Brain microvascular endothelial cell (primary cell): ENCODE measurements around the gene DNAJC9.

Experiments used
- DNase-seq: peaks from one replicate; pipeline ENCODE4 v3.0.0-alpha.2; 2020
- H3K27ac ChIP-seq: fragments of 250-450 bp; sonication (Bioruptor Pico); 2 replicates; pipeline ENCODE4 v1.5.1; 2020; ENCODE audit warnings: mild to moderate bottlenecking, moderate library complexity
- H3K27me3 ChIP-seq: fragments of 250-450 bp; sonication (Bioruptor Pico); replicated peaks from 2 replicates; pipeline ENCODE4 v1.5.1; 2020; ENCODE audit warnings: mild to moderate bottlenecking
- H3K36me3 ChIP-seq: fragments of 250-450 bp; sonication (Bioruptor Pico); replicated peaks from 2 replicates; pipeline ENCODE4 v1.5.1; 2020; ENCODE audit warnings: mild to moderate bottlenecking
- H3K4me3 ChIP-seq: 2 replicates; pipeline ENCODE4 v1.5.1; 2011; ENCODE audit warnings: low read depth, mild to moderate bottlenecking, control low read depth, low read length, moderate library complexity
- in situ Hi-C: cut with HindIII; loops from 2 replicates; pipeline ENCODE4 v1.10.0; 2017; ENCODE audit warnings: low sequenced_read_pairs, low pct_ligation_motif_present
- TF ChIP-seq, protein P1 (sequence below): IDR thresholded peaks from 2 replicates; pipeline ENCODE4 v1.5.1; 2011; ENCODE audit warnings: low read depth, mild to moderate bottlenecking, moderate library complexity, low read length, control low read depth, inconsistent platforms; ENCODE audit errors: missing control alignments

DNAJC9 gene

DNA sequence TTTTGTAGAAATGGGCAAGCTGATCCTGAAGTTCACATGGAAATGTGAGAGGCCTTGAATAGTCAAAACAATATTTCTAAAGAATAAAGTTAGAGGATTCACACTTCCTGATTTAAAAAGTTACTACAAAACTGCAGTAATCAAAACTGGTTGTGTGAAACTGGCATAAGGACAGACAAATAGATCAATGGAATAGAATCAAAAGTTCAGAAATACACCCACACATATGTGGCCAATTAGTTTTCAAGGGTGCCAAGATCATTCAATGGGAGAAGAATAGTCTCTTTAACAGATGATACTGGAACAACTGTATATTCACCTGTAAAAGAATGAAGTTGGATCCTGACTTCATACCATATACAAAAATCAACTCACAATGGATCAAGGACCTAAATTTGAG lies 27.7 kb downstream of the DNAJC9 start:
- no peak overlapping the region for H3K27ac ChIP-seq
- peaks cover 3% of the 10 kb centered on the region for H3K36me3 ChIP-seq
- no peak for DNase-seq
- H3K27me3 ChIP-seq = no peaks in the 10 kb centered on the region
- in situ Hi-C loops = no loop called here
- TF ChIP-seq, protein P1, sequence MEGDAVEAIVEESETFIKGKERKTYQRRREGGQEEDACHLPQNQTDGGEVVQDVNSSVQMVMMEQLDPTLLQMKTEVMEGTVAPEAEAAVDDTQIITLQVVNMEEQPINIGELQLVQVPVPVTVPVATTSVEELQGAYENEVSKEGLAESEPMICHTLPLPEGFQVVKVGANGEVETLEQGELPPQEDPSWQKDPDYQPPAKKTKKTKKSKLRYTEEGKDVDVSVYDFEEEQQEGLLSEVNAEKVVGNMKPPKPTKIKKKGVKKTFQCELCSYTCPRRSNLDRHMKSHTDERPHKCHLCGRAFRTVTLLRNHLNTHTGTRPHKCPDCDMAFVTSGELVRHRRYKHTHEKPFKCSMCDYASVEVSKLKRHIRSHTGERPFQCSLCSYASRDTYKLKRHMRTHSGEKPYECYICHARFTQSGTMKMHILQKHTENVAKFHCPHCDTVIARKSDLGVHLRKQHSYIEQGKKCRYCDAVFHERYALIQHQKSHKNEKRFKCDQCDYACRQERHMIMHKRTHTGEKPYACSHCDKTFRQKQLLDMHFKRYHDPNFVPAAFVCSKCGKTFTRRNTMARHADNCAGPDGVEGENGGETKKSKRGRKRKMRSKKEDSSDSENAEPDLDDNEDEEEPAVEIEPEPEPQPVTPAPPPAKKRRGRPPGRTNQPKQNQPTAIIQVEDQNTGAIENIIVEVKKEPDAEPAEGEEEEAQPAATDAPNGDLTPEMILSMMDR = no peak
- no peak overlapping the region for H3K4me3 ChIP-seq

DNA sequence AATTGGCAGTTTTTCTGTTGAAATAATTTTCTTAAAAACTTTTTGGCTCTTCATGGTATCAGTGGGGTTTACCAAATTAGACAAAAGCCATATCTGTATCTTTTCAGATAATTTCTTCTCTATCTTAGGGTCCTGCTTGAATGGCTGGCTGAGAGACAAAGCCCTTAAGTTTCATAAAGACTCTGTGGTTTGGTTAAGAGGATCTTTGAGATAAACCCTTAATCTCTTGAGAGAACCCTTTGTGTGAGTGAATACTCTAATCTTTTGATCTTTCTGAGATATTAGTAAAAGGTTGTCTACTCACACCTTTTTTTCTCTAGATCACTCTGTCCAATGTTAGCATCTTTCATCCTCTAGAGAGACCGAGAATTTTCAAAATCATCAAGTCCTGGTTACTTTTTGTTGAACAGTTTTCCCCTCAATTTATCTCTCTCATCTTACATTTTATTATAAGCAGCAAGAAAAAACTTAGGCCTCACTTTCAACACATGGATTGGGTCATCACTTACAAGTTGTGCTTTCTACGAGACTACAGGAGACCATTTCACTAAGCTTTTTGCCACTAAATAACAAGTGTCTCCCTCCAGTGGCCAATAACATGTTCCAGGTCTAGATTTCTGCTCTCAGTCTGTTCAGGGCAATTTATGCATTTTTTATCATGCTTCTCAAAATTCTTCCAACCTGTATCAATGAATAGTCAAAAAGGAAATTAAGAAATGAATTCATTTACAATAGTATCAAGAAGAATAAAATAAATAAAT lies 28.4 kb downstream of the DNAJC9 start:
- DNase-seq = peak; percentile 16
- peaks cover 3% of the 10 kb centered on the region for H3K36me3 ChIP-seq
- no peak overlapping the region for H3K4me3 ChIP-seq
- TF ChIP-seq, protein P1 = peak; percentile 62
- in situ Hi-C loops = no loop called here
- no peaks in the 10 kb centered on the region for H3K27me3 ChIP-seq
- H3K27ac ChIP-seq = no peak overlapping the region

DNA sequence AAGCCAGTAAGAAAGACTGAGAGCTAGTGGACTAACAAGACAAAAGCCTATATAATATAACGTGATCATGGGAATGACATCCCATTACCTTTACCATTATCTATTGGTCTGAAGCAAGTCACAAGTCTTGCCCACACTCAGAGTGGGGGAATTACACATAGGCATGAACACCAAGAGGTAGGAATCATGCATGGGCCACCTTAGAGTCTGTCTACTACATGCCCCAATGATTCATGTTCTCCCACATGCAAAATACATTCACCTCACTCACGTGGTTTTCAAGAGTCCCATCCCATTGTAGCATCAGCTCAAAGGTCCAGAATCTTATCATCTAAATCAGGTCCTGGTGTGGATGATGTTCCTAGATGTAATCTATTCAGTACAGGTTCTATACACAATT lies 29.4 kb downstream of the DNAJC9 start:
- in situ Hi-C loops = no loop called here
- no peak overlapping the region for H3K27ac ChIP-seq
- peaks cover 3% of the 10 kb centered on the region for H3K36me3 ChIP-seq
- TF ChIP-seq, protein P1 = no peak
- no peak for DNase-seq
- H3K27me3 ChIP-seq = no peaks in the 10 kb centered on the region
- H3K4me3 ChIP-seq = no peak overlapping the region

DNA sequence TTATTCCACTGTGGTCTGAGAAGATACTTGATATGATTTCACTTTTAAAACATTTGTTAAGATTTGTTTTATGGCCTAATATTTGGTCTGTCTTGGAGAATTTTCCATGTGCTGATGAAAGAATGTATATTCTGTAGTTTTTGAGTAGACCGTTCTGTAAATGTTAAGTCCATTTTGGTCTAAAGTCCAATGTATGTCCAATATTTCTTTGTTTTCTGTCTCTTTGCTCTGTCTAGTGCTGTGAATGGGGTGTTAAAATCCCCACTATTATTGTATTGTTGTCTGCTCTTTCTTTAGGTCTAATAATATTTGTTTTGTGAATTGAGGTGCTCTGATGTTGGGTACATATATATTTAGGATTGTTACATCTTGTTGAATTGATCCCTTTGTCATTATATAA lies 31.3 kb downstream of the DNAJC9 start:
- in situ Hi-C loops = no loop called here
- no peak for DNase-seq
- Histone ChIP-seq H3K36me3 (peaks cover 3% of the 10 kb centered on the region), H3K27me3 (no peaks in the 10 kb centered on the region), H3K27ac (no peak overlapping the region), H3K4me3 (no peak overlapping the region)
- TF ChIP-seq, protein P1 = no peak

DNA sequence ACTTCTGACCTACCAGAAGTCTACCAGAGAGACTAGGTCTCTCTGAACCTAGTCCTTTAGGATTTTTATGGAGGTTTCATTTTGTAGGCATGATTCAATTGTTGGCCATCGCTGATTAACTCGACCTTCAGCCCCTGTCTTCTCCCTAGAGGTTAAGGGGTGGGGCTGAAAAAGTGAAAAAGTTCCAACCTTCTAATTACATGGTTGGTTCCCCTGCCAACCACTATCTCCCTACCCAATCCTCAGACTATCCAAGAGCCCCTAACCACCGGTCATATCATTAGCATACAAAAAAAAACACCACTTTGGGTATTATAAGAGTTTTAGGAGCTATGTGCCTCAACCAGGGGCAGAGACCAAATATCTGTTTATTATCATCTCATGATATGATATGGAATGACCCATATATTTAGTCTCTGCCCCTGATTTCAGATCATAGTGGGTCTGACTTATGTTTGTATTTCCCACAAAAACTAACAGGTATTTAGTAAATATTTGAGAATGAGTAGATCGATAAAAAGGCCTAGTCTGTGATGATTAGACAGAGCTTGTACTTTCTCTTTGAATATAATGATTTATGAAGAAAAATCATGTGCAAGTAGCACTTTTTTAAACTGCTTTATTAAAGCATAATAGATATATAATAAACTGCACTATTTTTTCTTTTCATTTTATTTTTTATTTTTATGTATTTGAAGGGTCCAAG lies 35.8 kb downstream of the DNAJC9 start:
- TF ChIP-seq, protein P1 = no peak
- H3K27ac ChIP-seq = no peak overlapping the region
- no peak overlapping the region for H3K4me3 ChIP-seq
- DNase-seq = no peak
- H3K36me3 ChIP-seq = peaks cover 3% of the 10 kb centered on the region
- no peaks in the 10 kb centered on the region for H3K27me3 ChIP-seq
- in situ Hi-C loops = no loop called here
